GM21576 (cell line): ENCODE measurements around the gene MT1A.
"Not testable (repeated sequence)": the region's sequence is repeated elsewhere in the genome, so short reads cannot be mapped to it uniquely, and the experiment has no call there.

Experiments
- ATAC-seq: cut with Tn5 transposase; IDR thresholded peaks from one replicate; pipeline ENCODE4 v1.9.1; 2021; ENCODE audit warnings: mild to moderate bottlenecking, moderate library complexity; ENCODE audit not compliant: unreplicated experiment

Gene MT1A

DNA sequence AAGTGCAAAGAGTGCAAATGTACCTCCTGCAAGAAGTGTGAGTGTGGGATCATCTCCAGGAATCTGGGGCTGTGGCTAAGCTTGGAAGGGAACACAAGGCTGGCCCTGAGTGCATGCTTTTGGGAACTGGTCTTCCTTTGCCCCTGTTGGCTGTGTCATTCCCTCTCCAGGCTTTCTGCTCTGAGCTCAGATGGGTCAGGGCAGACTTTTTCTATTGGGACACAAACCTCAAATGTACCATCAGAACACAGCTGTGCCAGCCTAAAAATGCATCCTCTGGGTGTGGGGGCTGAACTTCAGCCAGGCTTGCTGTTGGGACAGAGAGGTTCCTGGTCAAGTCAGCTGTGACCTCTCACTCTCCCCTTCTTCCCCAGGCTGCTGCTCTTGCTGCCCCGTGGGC, 14.1 kb downstream of the MT1A start:
- no peak for ATAC-seq

DNA sequence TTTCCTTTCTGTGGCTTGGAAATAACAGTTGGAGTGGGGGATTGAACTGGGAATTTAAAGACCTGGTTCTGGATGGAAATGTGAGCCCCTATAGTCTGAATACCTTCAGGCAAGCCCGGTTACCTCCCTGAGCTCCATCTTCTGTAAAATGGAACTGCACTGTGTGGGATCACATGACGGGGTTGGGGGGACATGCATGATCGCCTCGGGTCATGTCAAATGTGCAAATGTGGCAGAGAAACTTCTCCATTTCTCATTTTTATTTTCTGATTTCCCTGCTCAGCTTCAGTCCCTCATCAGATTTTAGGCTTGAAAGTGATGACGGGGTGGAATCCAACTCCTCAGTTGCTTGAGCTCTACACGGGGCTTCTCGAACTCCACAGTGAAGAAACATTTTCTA, 14.8 kb downstream of the MT1A start:
- ATAC-seq, result no peak

DNA sequence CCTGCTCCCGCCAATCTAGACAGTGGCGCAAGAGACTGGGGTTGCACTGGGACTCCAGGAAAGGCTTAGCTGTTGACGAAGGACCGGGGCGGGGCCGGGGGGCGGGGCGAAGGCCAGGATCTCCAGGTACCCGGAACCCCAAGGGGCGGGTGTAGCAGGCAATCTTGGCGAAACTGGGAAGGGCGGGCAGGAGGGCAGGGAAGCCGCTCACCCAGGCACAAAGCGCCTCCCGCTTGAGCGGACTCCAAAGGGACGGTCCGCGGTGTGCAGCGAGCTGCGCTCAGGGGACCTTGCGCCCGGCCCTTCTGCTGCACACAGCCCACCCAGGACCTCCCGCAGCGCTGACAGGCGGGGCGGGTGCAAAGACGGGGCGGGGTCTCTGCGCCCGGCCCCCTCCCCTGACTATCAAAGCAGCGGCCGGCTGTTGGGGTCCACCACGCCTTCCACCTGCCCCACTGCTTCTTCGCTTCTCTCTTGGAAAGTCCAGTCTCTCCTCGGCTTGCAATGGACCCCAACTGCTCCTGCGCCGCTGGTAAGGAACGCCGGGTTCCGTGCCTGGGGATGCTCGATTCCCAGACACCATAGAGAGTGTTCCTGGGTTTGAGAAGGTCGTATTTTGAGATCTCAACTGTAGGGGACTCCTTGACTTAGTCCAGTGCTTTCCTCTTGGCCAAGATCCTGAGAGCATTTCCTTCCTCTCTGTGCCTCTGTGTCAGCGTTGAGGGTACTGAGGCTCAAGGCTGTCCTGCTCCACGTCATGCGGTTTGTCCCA, 19.3 kb downstream of the MT1A start, which contains the start of gene MT1F:
Gene MT1F (plus strand): TSS at position 405 of the 772 bp plus-strand sequence. CDS start 100 bp downstream, at position 505.
- ATAC-seq, result no peak

DNA sequence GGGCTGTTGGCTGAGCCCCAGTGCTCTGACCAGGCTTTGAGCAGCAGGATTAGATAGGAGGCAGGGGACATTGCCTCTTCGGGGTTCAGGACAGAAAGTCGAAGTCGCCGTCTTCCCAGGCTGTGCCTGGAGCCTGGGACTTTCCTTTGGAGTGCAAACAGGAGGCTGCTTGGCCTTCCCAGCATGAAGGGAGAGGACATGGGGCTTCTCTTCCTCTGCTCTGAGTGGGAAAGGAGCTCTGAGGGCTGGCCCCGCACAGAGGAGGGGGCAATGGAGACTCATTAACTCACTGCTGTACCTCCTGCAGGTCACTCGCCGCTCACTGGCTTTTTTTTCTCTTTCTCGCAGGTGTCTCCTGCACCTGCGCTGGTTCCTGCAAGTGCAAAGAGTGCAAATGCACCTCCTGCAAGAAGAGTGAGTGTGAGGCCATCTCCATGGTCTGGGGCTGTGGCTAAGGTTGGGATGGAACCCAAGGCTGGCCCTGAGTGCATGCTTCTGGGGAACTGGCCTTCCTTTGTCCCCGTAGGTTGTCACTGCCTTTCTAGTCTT, 19.9 kb downstream of the MT1A start:
- ATAC-seq, result no peak

DNA sequence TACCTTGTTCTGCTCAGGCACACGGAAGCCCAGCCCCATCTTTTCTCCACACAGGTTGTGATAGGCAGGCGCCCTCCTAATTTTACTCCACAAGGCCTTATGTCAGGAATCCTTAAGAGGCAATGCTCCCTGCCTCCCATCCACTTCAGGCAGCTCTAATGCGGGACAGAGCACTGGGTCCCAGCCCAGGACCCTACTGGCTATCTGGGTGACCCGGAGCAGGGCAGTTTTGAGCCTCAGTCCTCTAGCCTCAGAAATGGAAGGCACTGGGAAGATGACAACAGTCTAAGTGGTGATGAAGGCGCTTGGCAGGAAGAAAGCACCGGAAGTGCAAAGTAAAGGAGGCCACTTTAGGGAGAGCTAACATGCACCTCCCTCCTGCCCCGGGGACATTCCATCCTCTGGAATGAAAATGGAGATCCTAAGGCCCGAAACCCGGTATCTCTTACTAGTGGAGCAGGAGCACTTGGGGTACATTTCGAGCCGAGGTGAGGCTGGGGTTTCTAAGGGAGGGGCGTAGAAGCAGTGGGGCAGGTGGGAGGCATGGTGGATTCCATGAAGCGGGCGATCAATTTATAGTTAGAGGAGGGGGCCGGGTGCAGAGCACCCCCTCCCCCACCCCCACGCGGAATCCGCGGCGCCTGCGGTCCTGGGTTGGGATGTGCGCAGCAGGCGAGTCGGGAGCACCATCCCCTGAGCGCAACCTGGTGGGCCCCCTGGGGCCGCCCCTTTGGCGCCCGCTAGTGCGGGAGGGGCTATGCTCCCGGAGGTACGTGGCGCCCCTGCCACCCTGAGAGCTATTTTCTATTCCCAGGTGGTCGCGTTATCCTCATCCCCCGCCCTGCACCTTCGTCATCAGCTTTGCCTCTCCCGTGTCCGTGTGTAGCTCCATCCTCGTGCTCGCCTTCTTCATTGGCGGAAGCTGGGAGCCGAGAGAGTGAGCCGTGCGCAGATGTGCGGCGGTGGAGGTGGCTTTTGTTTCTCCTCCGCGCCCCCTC, 24.2 kb downstream of the MT1A start:
- ATAC-seq, result no peak

DNA sequence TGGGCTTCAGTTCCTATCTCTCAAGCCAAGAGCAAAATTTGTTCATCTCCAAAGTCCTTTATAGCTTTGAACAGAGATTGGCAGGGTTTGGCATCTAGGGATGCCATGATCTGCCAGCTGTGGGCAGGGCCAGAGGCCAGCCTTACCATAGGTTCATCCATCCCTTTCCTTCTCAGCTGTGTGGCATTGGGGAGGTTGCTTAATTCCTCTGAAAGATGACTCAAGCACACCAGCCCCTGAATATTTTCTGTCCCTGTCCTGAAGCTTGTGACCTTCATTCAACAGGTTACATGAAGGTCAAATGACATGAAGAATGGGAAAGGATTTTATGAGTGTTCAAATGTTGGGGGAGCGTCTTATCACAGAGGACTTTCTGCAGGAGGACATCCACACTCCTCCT, 26.0 kb downstream of the MT1A start:
- ATAC-seq, result no peak

DNA sequence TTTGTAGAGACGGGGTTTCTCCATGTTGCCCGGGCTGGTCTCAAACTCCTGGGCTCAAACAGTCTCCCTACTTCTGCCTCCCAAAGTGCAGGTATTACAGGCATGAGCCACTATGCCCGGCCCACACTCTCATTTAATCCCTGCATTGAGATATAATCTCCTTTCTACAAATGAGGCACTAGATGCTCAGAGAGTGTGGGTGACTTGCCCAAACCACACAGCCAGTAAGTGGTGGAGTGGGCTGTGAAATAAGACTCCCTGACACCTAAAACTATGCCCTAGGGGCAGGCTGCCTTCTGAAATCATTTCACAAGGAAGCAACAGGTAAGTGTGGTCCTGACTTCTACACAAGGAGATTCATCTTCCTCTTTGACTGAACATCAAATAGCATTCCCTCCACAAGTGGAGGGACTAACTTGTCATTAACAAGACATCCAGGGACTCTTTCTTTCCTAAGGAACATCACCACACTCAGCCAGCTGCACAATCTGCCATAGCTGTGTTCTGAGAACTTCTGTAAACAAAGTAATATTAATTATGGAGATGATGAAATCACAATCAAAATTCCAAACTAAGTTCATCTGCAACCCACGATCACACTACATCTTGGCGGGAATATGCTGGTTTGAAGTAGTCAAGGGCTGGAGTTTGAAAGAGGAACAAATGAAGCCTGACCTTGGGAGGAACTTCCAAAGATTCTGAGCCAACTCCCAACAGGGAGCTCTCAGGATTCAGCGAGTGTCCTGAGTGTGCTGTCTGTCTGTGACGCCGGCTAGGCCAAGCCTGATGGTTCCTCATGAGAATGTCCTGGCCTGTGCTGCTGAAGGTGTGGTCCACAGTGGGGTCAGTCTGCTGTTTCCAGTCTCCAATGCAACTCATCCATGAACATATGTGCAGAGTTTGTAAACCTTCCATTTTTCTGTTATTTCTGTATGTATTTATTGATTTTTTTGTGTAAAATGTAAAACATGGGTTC, 27.1 kb downstream of the MT1A start:
- not testable (repeated sequence) for ATAC-seq

DNA sequence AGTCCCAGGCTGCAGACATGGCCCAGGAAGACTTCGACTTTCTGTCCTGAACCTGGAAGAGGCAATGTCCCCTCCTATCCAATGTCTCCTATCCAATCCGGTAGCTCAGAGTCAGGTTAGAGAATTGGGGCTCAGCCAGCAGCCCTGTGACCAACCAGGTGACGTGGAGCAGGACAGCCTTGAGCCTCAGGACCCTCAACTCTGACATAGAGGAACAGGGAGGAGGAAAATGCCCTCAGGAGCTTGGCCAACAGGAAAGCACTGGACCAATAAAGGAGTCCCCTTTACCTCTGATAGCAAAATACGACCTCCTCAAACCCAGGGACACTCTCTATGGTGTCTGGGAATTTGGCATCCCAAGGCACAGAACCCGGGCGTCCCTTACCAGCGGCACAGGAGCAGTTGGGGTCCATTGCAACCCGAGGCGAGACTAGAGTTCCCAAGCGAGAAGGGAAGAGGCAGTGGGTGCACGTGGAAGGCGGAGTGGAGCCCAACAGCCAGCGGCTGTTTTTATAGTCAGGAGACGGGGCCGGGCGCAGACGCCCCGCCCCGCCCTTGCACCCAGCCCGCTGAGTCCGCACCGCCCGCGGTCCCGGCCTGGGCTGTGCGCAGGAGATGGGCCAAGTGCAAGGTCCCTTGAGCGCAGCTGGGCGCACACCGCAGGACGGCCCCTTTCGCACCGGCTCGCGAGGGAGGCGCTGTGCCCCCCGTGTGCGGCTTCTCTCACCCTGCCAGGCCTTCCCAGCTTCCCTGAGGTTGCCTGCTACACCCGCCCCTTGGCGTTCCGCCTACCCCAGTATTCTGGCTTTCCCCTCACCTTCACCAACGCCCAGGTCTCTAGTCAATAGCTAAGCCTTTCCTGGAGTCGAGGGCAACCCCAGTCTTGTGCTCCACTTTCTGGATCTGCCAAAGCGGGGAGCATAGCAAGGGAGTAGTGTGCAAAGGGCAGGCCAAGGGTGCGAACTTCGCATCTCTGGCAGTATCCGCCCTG, 29.4 kb downstream of the MT1A start, which contains the start of gene MT1G:
Gene MT1G (minus strand): TSS at position 485 of the 991 bp plus-strand sequence. CDS start 72 bp downstream, at position 413.
- no peak for ATAC-seq

DNA sequence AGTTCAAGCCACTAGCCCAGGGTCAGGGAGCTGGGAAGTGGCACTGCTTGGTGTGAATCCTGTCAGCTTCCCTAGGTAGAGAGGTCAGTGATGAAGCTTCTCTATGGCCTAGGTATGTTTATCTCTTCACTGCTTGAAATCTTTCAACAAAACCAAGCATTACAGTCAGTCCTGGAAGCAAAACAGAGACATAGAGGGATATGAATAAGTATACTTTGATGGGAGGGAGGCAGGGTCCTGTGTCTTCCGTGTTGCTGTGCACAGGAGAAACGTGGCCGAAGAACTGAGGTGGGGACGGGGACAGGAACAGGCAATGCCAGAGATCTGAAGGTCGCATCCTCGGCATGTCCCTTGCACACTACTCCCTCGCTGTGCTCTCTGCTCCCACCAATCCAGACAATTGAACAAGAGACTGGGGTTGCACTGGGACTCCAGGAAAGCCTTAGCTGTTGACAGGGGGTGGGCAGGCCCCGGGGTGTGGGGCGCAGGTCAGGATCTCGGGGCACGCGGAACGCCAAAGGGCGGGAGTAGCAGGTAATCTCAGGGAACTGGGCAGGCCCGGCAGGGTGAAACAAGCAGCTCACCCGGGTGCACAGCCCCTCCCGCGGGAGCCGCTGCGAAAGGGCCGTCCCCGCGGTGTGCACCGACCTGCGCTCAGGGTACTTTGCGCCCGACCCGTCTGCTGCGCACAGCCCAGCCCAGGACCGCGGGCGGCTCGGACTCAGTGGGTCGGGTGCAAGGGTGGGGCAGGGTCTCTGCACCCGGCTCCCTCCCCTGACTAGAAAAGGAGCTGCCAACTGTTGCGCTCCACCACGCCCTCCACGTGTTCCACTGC, 30.8 kb downstream of the MT1A start, which contains the start of gene MT1H:
Gene MT1H (plus strand): TSS at position 810 of the 835 bp plus-strand sequence. CDS start 71 bp downstream, outside the sequence.
- ATAC-seq, result no peak

DNA sequence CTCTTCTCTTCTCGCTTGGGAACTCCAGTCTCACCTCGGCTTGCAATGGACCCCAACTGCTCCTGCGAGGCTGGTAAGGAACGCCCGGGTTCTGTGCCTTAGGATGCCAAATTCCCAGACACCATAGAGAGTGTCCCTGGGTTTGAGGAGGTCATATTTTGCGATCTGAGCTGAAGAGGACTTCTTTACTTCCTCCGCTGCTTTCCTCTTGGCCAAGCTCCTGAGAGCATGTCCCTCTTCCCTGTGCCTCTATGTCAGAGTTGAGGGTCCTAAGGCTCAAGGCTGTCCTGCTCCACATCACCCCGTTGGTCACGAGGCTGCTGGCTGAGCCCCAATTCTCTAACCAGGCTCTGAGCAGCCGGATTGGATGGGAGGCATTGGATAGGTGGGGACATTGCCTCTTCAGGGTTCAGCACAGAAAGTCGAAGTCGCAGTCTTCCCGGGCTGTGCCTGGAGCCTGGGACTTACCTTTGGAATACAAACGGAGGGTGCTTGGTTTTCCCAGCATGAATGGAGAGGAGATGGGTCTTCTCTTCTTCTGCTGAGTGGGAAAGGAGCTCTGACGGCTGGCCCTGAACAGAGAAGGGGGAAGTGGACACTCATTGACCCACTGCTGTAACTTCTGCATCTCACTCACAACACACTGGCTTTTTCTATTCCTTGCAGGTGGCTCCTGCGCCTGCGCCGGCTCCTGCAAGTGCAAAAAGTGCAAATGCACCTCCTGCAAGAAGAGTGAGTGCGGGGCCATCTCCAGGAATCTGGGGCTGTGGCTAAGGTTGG, 31.6 kb downstream of the MT1A start:
- no peak for ATAC-seq

DNA sequence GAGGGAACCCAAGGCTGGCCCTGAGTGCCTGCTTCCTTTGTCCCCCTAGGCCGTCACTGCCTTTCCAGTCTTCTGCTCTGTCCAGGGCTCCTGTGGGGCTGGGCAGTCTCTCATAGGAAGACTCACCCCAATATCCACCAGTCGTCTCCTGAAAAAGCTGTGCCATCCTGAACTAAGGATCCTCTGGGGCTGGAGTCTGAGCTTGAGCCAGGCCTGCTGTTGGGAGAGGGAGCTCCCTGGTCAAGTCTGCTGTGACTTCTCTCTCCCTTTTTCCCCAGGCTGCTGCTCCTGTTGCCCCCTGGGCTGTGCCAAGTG, 32.1 kb downstream of the MT1A start:
- no peak for ATAC-seq

DNA sequence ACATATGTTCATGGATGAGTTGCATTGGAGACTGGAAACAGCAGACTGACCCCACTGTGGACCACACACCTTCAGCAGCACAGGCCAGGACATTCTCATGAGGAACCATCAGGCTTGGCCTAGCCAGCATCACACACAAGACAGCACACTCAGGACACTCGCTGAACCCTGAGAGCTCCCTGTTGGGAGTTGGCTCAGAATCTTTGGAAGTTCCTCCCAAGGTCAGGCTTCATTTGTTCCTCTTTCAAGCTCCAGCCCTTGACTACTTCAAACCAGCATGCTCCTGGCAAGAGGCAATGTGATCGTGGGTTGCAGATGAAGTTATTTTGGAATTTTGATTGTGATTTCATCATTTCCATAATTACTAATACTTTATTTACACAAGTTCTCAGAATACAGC, 33.2 kb downstream of the MT1A start:
- not testable (repeated sequence) for ATAC-seq

DNA sequence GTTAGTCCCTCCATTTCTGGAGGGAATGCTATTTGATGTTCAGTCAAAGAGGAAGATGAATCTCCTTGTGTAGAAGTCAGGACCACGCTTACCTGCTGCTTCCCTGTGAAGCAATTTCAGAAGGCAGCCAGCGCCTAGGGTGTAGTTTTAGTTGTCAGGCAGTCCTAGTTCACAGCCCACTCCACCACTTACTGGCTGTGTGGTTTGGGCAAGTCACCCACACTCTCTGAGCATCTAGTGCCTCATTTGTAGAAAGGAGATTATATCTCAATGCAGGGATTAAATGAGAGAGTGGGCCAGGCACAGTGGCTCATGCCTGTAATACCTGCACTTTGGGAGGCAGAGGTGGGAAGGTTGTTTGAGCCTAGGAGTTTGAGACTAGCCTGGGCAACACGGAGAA, 33.7 kb downstream of the MT1A start:
- ATAC-seq, result not testable (repeated sequence)

DNA sequence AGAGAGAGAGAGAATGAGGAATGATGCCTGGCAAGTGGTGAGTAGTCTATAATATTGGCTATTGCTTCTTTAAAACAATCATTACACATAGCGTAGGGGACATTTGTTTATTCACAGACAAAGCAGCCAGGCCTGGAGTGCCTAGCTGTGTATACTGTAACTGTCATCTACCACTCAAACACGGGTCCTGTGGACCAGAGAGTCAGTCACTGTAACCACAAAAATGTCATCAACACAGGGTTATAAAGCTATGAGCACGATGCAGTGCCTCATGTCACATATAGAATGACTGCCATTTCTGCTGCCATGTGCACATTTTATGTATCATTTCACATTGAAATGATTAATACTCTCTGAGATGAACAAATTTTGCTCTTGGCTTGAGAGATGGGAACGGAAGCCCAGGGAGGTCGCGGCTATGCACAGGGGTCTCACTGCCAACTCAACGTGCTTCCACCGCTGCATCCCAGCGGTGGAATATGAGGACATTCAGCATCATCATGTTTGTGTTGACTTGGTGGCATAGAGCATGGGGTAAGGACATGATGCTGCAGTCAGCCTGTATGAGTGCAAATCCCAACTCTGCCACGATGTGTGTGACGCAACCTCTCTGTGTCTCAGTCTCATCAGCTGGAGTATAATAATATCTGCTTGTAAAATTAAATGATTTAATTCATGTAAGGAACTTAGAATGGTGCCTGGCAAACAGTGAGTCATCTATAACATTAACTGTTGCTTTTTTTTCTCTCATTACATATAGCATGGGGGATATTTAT, 34.5 kb downstream of the MT1A start:
- ATAC-seq, result no peak

DNA sequence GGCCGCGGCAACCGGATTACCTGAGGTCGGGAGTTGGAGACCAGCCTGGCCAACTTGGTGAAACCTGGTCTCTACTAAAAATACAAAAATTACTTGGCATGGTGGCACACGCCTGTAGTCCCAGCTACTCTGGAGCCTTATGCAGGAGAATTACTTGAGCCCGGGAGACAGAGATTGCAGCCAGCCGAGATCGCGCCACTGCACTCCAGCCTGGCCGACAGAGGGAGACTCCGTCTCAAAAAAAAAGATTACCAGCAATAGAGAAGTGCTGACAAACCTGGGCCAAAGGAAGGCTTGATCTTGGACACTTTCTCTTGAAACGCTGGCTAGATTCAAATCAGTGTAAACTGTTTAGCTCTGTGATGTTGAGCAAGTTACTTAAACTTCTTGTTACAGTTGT, 35.5 kb downstream of the MT1A start:
- ATAC-seq, result no peak

DNA sequence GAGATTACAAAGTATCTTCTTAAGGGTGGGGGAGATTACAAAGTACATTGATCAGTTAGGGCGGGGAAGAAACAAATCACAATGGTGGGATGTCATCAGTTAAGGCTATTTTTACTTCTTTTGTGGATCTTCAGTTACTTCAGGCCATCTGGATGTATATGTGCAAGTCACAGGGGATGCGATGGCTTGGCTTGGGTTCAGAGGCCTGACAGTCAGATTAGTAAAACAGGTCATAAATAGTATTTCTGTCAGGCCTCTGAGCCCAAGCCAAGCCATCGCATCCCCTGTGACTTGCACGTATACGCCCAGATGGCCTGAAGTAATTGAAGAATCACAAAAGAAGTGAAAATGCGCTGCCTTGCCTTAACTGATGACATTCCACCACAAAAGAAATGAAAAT, 36.1 kb downstream of the MT1A start:
- ATAC-seq, result not testable (repeated sequence)
